ENCODE data around the gene VRK1.

VRK1 gene

GRCh38 chr14:96928779-96929380 is 131.7 kb downstream of the VRK1 start:
- no peak for DNase-seq

GRCh38 chr14:96929950-96930349 is 132.8 kb downstream of the VRK1 start:
- DNase-seq = no peak

DNA sequence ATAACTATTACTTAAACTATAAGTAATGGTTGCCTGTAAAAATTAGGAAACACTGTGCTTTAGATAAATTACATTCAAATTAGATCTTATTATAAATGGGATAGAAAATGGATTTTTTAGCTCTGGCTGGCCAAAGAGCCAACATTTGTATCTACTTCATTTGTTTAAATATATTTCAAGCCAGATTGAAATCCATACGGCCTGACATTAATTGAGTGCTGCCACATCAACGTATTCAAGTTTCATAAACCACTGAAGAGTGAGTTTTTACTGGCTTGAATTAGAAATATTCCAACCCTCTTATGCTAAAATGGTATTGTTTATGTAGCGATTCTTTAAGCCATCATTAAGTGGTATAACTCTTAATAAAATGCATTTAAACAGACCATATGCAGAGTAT is 133.3 kb downstream of the VRK1 start:
- DNase-seq = no peak

All from NCI-H1417 (cell line).